B cell (primary cell): ENCODE data around the gene MYCN. TPM values are rescaled to one million over a fixed set of nuclear protein-coding genes. Genes with fewer than 3 reads are reported as not detected.

ENCODE experiments used
- ATAC-seq: fragments of 200-7000 bp; cut with Tn5 transposase; one replicate; pipeline ENCODE4 v1.10.0; 2021; ENCODE audit warnings: low read depth, mild to moderate bottlenecking, moderate number of reproducible peaks, moderate library complexity
- CTCF ChIA-PET: fragments of 350-600 bp; sonication (Branson Sonifier 250); formaldehyde crosslinking; loops from one replicate; lab custom pipeline; 2021; ENCODE audit warnings: antibody characterized with exemption, inconsistent platforms; lab: Charles Lee
- POLR2A ChIA-PET: fragments of 350-600 bp; sonication (Branson Sonifier 250); formaldehyde crosslinking; loops from one replicate; lab custom pipeline; 2021; ENCODE audit warnings: antibody characterized with exemption; lab: Charles Lee
- DNase-seq: peaks from one replicate; pipeline ENCODE4 v3.0.0; 2013
- H2AFZ ChIP-seq: 2 replicates; pipeline ENCODE4 v1.6.1; 2012; ENCODE audit warnings: mild to moderate bottlenecking, low read depth, low read length; ENCODE audit not compliant: insufficient read depth, poor library complexity, severe bottlenecking
- H3K27ac ChIP-seq, 2 donors: 1 replicate in 1 of 2; 2 replicates in 1 of 2; pipeline ENCODE4 v1.5.1; 2012 to 2013; ENCODE audit warnings: low read length in 2 of 2, mild to moderate bottlenecking in 2 of 2, moderate library complexity in 1 of 2
- H3K27me3 ChIP-seq, 4 experiments: fragments of 200-600 bp in 1 of 4; sonication (generic) in 1 of 4; replicated peaks in 1 of 4; 1 replicate in 2 of 4; 2 replicates in 2 of 4; pipeline versions ENCODE4 v1.6.1 to v1.7.0; 2013 to 2016; ENCODE audit warnings: low read length in 3 of 4, mild to moderate bottlenecking in 2 of 4, mixed read lengths in 1 of 4, moderate library complexity in 1 of 4; ENCODE audit not compliant: insufficient read depth in 4 of 4, control insufficient read depth in 3 of 4; ENCODE audit errors: control extremely low read depth in 1 of 4
- H3K36me3 ChIP-seq, 2 experiments: replicated peaks in 1 of 2; 1 replicate in 1 of 2; 2 replicates in 1 of 2; pipeline versions ENCODE4 v1.6.1 to v1.7.1; 2013; ENCODE audit warnings: low read length in 1 of 2; ENCODE audit not compliant: insufficient read depth in 2 of 2, control insufficient read depth in 1 of 2; ENCODE audit errors: control extremely low read depth in 1 of 2, extremely low read depth in 1 of 2
- H3K4me1 ChIP-seq, 2 donors: fragments of 200-600 bp in 1 of 2; sonication (generic) in 1 of 2; 1 replicate in 1 of 2; 2 replicates in 1 of 2; pipeline versions ENCODE4 v1.5.1 to v1.6.1; 2013 to 2017; ENCODE audit warnings: low read length in 2 of 2; ENCODE audit not compliant: control insufficient read depth in 2 of 2, insufficient read depth in 2 of 2
- H3K4me2 ChIP-seq: replicated peaks from 2 replicates; pipeline ENCODE3; 2012; ENCODE audit warnings: mild to moderate bottlenecking, low read depth, low read length; ENCODE audit not compliant: poor library complexity, severe bottlenecking
- H3K4me3 ChIP-seq, 5 experiments: fragments of 200-600 bp in 1 of 5; sonication (generic) in 1 of 5; 1 replicate in 3 of 5; 2 replicates in 2 of 5; pipeline versions ENCODE4 v1.5.1 to v1.7.0; 2011 to 2016; ENCODE audit warnings: low read length in 4 of 5, mild to moderate bottlenecking in 4 of 5, low read depth in 2 of 5, control low read depth in 1 of 5, moderate library complexity in 1 of 5; ENCODE audit not compliant: insufficient read depth in 1 of 5; ENCODE audit errors: control extremely low read depth in 1 of 5, extremely low read depth in 1 of 5
- H3K79me2 ChIP-seq: fragments of 200-600 bp; sonication (generic); one replicate; pipeline ENCODE4 v1.6.0; 2016; ENCODE audit warnings: low read length; ENCODE audit not compliant: control insufficient read depth, insufficient read depth
- H3K9ac ChIP-seq: fragments of 200-600 bp; sonication (generic); 2 replicates; pipeline ENCODE4 v1.6.1; 2017; ENCODE audit warnings: mild to moderate bottlenecking, low read length, moderate library complexity
- H3K9me3 ChIP-seq, 3 donors: one replicate each; pipeline versions ENCODE4 v1.6.1 to v1.7.1; 2013; ENCODE audit warnings: low read length in 2 of 3; ENCODE audit not compliant: control insufficient read depth in 2 of 3, insufficient read depth in 1 of 3; ENCODE audit errors: control extremely low read depth in 1 of 3
- H4K20me1 ChIP-seq: 2 replicates; pipeline ENCODE4 v1.6.0; 2012; ENCODE audit warnings: mild to moderate bottlenecking, low read length; ENCODE audit not compliant: insufficient read depth, control insufficient read depth, poor library complexity, severe bottlenecking
- H3K27ac Mint-ChIP-seq: one replicate; pipeline ENCODE4 v1.8.0; 2021; ENCODE audit warnings: mixed read lengths
- H3K27me3 Mint-ChIP-seq: one replicate; pipeline ENCODE4 v1.8.0; 2021; ENCODE audit warnings: mixed read lengths
- H3K4me1 Mint-ChIP-seq: one replicate; pipeline ENCODE4 v1.8.0; 2021; ENCODE audit warnings: mixed read lengths
- H3K4me3 Mint-ChIP-seq: one replicate; pipeline ENCODE4 v1.8.0; 2021; ENCODE audit warnings: mixed read lengths
- H3K9me3 Mint-ChIP-seq: one replicate; pipeline ENCODE4 v1.8.0; 2022; ENCODE audit warnings: mixed read lengths; ENCODE audit not compliant: insufficient read depth
- CTCF ChIP-seq: fragments of 200-600 bp; IDR thresholded peaks from one replicate; pipeline ENCODE4 v1.8.0; 2022; ENCODE audit warnings: antibody characterized with exemption, mild to moderate bottlenecking
- EZH2 ChIP-seq: IDR thresholded peaks from 2 replicates; pipeline ENCODE4 v1.6.1; 2012; ENCODE audit warnings: borderline replicate concordance, low read depth, mild to moderate bottlenecking, moderate library complexity, low read length; ENCODE audit not compliant: insufficient read depth, poor library complexity, severe bottlenecking
- WGBS: methylation state at CpG from one replicate; pipeline ENCODE4 v1.1.5; 2013; ENCODE audit warnings: missing lambda C conversion rate; ENCODE audit not compliant: insufficient coverage; 5-methylcytosine and 5-hydroxymethylcytosine counted together
- intact Hi-C: fragments of 100-400 bp; cut with micrococcal nuclease; formaldehyde crosslinking; loops from one replicate; pipeline ENCODE4 v1.10.0; 2022
- polyA plus RNA-seq: library from polyadenylated mRNA; depleted of rRNA; stranded (reverse); fragments of >200 nt; gene quantifications from 2 replicates; pipeline ENCODE4 v1.2.3, GENCODE V29; 2012
- total RNA-seq, 2 donors: library from RNA; stranded (reverse); fragments of 120-200 nt in 1 of 2; gene quantifications; 1 replicate in 1 of 2; 2 replicates in 1 of 2; pipeline versions ENCODE4 v1.2.3 to v1.2.4, GENCODE V29; 2013 to 2022

MYCN gene
- total and polyA plus RNA-seq, 2 donors (not counting 1 experiment from before 2014, with no cell fraction given): not detected

- H3K4me2 ChIP-seq: no peak overlapping the region
- TF ChIP-seq CTCF: no peak
- no peak for TF ChIP-seq EZH2
- no peaks in the 10 kb centered on the region for H4K20me1 ChIP-seq
- H3K9me3 ChIP-seq: no peaks in the 10 kb centered on the region
- ChIA-PET POLR2A (no interaction called here), CTCF (no interaction called here)
- intact Hi-C loops: no loop called here
- H3K27me3 ChIP-seq: no peaks in the 10 kb centered on the region
- Mint-ChIP-seq H3K4me1 (no peaks in the 10 kb centered on the region), H3K9me3 (no peaks in the 10 kb centered on the region), H3K27me3 (peaks cover 8% of the 10 kb centered on the region), H3K27ac (no peak overlapping the region), H3K4me3 (no peak overlapping the region)
- ATAC-seq: no peak
- 86% methylated on average over 7 of the region's 8 CpGs for WGBS
- H3K4me3 ChIP-seq: no peak overlapping the region
- H2AFZ ChIP-seq: no peak overlapping the region
- H3K27ac ChIP-seq: no peak overlapping the region
- no peaks in the 10 kb centered on the region for H3K79me2 ChIP-seq
- H3K9ac ChIP-seq: no peak overlapping the region
- H3K36me3 ChIP-seq: no peaks in the 10 kb centered on the region
- no peaks in the 10 kb centered on the region for H3K4me1 ChIP-seq
- DNase-seq: no peak
Observed at GRCh38 chr2:15983496-15983895, 43.1 kb downstream of the MYCN start.

- Histone ChIP-seq H3K9ac (no peak overlapping the region), H3K79me2 (no peaks in the 10 kb centered on the region), H3K9me3 (no peaks in the 10 kb centered on the region), H3K27ac (no peak overlapping the region), H2AFZ (no peak overlapping the region), H3K36me3 (no peaks in the 10 kb centered on the region), H3K4me3 (no peak overlapping the region), H3K4me1 (no peaks in the 10 kb centered on the region), H3K4me2 (no peak overlapping the region), H4K20me1 (no peaks in the 10 kb centered on the region), H3K27me3 (no peaks in the 10 kb centered on the region)
- intact Hi-C loops: no loop called here
- no peaks in the 10 kb centered on the region for H3K9me3 Mint-ChIP-seq
- 94% methylated on average over 40 of the region's 43 CpGs for WGBS
- DNase-seq: no peak
- H3K27ac Mint-ChIP-seq: no peak overlapping the region
- ChIA-PET CTCF (no interaction called here), POLR2A (no interaction called here)
- no peak for TF ChIP-seq CTCF
- no peak for TF ChIP-seq EZH2
- H3K4me3 Mint-ChIP-seq: no peak overlapping the region
- ATAC-seq: no peak
- H3K27me3 Mint-ChIP-seq: peaks cover 8% of the 10 kb centered on the region
- H3K4me1 Mint-ChIP-seq: no peaks in the 10 kb centered on the region
Observed at GRCh38 chr2:15984368-15985255, 44.3 kb downstream of the MYCN start.
